HEK293 (cell line): Measurements from ENCODE around the gene LRIG3.

Source experiments
- EGR2 ChIP-seq: fragments of 450-650 bp; formaldehyde crosslinking; IDR thresholded peaks from 2 replicates; pipeline ENCODE4 v1.5.1; 2016; ENCODE audit warnings: low read depth, missing biosample characterization, missing genetic modification characterization
- TCF7L2 ChIP-seq: IDR thresholded peaks from 2 replicates; pipeline ENCODE4 v1.6.1; 2011; ENCODE audit warnings: low read depth, mild to moderate bottlenecking, inconsistent platforms, low read length, moderate library complexity, borderline replicate concordance
- ZNF423 ChIP-seq: fragments of 450-650 bp; formaldehyde crosslinking; IDR thresholded peaks from 2 replicates; pipeline ENCODE4 v1.5.1; 2016; ENCODE audit warnings: missing biosample characterization, missing genetic modification characterization
- ZNF549 ChIP-seq: fragments of 450-650 bp; IDR thresholded peaks from 2 replicates; pipeline ENCODE4 v1.5.1; 2018; ENCODE audit warnings: missing biosample characterization, missing genetic modification characterization, mild to moderate bottlenecking, inconsistent platforms, moderate library complexity
- TF ChIP-seq, protein P1 (sequence below): fragments of 450-650 bp; formaldehyde crosslinking; IDR thresholded peaks from 2 replicates; pipeline ENCODE4 v1.5.1; 2016; ENCODE audit warnings: missing biosample characterization, missing genetic modification characterization, borderline replicate concordance
- TF ChIP-seq, protein P2 (sequence below): IDR thresholded peaks from 2 replicates; pipeline ENCODE4 v1.6.1; 2011; ENCODE audit warnings: mild to moderate bottlenecking, low read depth, low read length, borderline replicate concordance
- TF ChIP-seq, protein P3 (sequence below): fragments of 450-650 bp; formaldehyde crosslinking; IDR thresholded peaks from 2 replicates; pipeline ENCODE4 v1.5.1; 2016; ENCODE audit warnings: missing biosample characterization, missing genetic modification characterization
- TF ChIP-seq, protein P4 (sequence below): fragments of 450-650 bp; formaldehyde crosslinking; IDR thresholded peaks from 2 replicates; pipeline ENCODE4 v1.5.1; 2016; ENCODE audit warnings: missing biosample characterization, missing genetic modification characterization

DNA sequence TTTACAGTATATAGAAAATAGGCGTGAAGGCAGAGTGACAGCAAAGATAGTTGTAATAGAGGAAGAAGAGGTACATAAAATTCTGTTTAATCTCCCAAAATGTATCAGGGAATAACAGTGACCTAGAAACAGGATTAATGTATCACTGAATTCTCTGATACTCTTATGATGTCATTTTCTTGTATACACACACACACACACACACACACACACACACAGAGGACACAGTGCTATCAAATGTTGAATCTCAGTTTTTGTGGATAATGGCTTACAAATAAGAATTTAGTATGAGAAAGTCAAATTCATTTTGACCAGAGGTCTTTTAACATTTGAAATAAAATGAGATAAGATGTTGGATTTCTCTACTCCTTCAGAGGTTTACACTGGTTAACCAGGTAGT lies 4.3 kb upstream of the LRIG3 start:
- TF ChIP-seq, protein P1, sequence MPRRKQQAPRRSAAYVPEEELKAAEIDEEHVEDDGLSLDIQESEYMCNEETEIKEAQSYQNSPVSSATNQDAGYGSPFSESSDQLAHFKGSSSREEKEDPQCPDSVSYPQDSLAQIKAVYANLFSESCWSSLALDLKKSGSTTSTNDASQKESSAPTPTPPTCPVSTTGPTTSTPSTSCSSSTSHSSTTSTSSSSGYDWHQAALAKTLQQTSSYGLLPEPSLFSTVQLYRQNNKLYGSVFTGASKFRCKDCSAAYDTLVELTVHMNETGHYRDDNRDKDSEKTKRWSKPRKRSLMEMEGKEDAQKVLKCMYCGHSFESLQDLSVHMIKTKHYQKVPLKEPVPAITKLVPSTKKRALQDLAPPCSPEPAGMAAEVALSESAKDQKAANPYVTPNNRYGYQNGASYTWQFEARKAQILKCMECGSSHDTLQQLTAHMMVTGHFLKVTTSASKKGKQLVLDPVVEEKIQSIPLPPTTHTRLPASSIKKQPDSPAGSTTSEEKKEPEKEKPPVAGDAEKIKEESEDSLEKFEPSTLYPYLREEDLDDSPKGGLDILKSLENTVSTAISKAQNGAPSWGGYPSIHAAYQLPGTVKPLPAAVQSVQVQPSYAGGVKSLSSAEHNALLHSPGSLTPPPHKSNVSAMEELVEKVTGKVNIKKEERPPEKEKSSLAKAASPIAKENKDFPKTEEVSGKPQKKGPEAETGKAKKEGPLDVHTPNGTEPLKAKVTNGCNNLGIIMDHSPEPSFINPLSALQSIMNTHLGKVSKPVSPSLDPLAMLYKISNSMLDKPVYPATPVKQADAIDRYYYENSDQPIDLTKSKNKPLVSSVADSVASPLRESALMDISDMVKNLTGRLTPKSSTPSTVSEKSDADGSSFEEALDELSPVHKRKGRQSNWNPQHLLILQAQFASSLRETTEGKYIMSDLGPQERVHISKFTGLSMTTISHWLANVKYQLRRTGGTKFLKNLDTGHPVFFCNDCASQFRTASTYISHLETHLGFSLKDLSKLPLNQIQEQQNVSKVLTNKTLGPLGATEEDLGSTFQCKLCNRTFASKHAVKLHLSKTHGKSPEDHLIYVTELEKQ (tag by site-specific recombination) = no peak
- TF ChIP-seq, protein P2, sequence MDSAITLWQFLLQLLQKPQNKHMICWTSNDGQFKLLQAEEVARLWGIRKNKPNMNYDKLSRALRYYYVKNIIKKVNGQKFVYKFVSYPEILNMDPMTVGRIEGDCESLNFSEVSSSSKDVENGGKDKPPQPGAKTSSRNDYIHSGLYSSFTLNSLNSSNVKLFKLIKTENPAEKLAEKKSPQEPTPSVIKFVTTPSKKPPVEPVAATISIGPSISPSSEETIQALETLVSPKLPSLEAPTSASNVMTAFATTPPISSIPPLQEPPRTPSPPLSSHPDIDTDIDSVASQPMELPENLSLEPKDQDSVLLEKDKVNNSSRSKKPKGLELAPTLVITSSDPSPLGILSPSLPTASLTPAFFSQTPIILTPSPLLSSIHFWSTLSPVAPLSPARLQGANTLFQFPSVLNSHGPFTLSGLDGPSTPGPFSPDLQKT = no peak
- TF ChIP-seq EGR2 (tag by site-specific recombination) = no peak
- TF ChIP-seq, protein P3, sequence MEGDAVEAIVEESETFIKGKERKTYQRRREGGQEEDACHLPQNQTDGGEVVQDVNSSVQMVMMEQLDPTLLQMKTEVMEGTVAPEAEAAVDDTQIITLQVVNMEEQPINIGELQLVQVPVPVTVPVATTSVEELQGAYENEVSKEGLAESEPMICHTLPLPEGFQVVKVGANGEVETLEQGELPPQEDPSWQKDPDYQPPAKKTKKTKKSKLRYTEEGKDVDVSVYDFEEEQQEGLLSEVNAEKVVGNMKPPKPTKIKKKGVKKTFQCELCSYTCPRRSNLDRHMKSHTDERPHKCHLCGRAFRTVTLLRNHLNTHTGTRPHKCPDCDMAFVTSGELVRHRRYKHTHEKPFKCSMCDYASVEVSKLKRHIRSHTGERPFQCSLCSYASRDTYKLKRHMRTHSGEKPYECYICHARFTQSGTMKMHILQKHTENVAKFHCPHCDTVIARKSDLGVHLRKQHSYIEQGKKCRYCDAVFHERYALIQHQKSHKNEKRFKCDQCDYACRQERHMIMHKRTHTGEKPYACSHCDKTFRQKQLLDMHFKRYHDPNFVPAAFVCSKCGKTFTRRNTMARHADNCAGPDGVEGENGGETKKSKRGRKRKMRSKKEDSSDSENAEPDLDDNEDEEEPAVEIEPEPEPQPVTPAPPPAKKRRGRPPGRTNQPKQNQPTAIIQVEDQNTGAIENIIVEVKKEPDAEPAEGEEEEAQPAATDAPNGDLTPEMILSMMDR (tag by site-specific recombination) = no peak
- TF ChIP-seq, protein P4, sequence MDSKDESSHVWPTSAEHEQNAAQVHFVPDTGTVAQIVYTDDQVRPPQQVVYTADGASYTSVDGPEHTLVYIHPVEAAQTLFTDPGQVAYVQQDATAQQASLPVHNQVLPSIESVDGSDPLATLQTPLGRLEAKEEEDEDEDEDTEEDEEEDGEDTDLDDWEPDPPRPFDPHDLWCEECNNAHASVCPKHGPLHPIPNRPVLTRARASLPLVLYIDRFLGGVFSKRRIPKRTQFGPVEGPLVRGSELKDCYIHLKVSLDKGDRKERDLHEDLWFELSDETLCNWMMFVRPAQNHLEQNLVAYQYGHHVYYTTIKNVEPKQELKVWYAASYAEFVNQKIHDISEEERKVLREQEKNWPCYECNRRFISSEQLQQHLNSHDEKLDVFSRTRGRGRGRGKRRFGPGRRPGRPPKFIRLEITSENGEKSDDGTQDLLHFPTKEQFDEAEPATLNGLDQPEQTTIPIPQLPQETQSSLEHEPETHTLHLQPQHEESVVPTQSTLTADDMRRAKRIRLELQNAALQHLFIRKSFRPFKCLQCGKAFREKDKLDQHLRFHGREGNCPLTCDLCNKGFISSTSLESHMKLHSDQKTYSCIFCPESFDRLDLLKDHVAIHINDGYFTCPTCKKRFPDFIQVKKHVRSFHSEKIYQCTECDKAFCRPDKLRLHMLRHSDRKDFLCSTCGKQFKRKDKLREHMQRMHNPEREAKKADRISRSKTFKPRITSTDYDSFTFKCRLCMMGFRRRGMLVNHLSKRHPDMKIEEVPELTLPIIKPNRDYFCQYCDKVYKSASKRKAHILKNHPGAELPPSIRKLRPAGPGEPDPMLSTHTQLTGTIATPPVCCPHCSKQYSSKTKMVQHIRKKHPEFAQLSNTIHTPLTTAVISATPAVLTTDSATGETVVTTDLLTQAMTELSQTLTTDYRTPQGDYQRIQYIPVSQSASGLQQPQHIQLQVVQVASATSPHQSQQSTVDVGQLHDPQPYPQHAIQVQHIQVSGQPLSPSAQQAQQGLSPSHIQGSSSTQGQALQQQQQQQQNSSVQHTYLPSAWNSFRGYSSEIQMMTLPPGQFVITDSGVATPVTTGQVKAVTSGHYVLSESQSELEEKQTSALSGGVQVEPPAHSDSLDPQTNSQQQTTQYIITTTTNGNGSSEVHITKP (tag by site-specific recombination) = no peak
- no peak for TF ChIP-seq ZNF423
- no peak for TF ChIP-seq ZNF549 (tag by site-specific recombination)
- no peak for TF ChIP-seq TCF7L2
